ENCODE data around the gene LRRC37B.
"Not testable (repeated sequence)": the region's sequence is repeated elsewhere in the genome, so short reads cannot be mapped to it uniquely, and the experiment has no call there.

The LRRC37B gene

GRCh38 chr17:32006957-32007462 is at the start of gene LRRC37B:
TSS of gene LRRC37B (plus strand) at chr17:32007383. CDS start at chr17:32021393, 14,010 bp downstream.
- H3K27ac ChIP-seq, result peak within 1 kb of the TSS; percentile 86 to 94
- peak within 1 kb of the TSS; percentile 93 for H3K4me3 ChIP-seq
- TF ChIP-seq, protein P1, sequence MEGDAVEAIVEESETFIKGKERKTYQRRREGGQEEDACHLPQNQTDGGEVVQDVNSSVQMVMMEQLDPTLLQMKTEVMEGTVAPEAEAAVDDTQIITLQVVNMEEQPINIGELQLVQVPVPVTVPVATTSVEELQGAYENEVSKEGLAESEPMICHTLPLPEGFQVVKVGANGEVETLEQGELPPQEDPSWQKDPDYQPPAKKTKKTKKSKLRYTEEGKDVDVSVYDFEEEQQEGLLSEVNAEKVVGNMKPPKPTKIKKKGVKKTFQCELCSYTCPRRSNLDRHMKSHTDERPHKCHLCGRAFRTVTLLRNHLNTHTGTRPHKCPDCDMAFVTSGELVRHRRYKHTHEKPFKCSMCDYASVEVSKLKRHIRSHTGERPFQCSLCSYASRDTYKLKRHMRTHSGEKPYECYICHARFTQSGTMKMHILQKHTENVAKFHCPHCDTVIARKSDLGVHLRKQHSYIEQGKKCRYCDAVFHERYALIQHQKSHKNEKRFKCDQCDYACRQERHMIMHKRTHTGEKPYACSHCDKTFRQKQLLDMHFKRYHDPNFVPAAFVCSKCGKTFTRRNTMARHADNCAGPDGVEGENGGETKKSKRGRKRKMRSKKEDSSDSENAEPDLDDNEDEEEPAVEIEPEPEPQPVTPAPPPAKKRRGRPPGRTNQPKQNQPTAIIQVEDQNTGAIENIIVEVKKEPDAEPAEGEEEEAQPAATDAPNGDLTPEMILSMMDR (IDR thresholded peaks at IDR 0.05), result peak; percentile 97
- peak; percentile 88 for DNase-seq (ENCODE audit: low spot score)

- not testable (repeated sequence) for H3K4me3 ChIP-seq; H3K27ac ChIP-seq; DNase-seq (ENCODE audit: low spot score)
Observed at GRCh38 chr17:31964131-31964530, 43.1 kb upstream of the LRRC37B start.

DNA sequence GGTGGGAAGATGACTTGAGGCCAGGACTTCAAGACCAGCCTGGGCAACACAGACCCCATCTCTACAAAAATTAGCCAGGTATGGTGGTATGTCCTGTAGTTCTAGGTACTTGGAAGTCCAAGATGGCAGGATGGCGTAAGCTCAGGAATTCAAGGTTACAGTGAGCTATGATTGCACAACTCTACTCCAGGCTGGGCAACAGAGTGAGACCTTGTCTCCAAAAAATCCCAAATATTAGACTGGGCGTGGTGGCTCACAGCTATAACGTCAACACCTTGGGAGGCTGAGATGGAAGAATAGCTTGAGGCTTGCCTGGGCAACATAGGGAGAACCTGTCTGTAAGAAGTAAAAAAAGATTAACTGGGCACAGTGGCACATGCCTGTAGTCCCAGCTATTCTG is 39.5 kb upstream of the LRRC37B start:
- H3K27ac ChIP-seq, result no peak overlapping the region
- no peak for DNase-seq (ENCODE audit: low spot score)

GRCh38 chr17:31970416-31970815 is 36.8 kb upstream of the LRRC37B start:
- not testable (repeated sequence) for H3K27ac ChIP-seq; H3K4me3 ChIP-seq; DNase-seq (ENCODE audit: low spot score)

More for the DNA sequence above, 39.5 kb upstream of the LRRC37B start:
- TF ChIP-seq, protein P1 (IDR thresholded peaks at IDR 0.05), result no peak
- no peak overlapping the region for H3K4me3 ChIP-seq

DNA sequence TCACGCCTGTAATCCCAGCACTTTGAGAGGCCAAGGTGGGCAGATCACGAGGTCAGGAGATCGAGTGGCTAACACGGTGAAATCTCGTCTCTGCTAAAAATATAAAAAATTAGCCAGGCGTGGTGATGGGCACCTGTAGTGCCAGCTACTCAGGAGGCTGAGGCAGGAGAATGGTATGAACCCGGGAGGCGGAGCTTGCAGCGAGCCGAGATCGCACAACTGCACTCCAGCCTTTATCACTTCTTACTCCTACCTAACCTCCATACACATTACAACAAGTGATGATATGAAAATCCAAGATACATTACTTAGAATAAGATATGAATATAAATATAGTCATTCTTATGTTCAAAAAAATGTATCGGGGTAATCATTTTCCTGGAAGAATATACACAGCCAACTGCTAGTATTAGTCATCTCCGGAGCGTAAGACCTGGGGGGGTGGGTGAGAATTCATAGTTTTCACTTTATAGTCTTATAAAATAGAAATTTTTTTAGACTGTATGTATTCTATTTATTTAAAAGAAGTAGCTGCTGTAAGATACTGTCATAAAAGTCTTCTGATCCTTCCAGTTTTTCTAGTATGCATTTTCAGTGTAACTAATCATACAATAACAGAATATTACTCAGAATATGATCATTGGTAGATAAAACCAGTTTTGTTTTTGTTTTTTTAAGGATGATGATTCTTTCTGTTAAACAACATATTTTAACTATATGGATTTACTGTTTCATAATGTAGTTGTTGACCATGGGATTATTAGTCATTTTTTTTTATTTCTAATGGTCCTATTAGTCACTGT is 32.7 kb upstream of the LRRC37B start:
- not testable (repeated sequence) for H3K27ac ChIP-seq; DNase-seq (ENCODE audit: low spot score); H3K4me3 ChIP-seq

GRCh38 chr17:31975391-31975790 is 31.8 kb upstream of the LRRC37B start:
- not testable (repeated sequence) for H3K27ac ChIP-seq; DNase-seq (ENCODE audit: low spot score)

GRCh38 chr17:31991821-31992220 is 15.4 kb upstream of the LRRC37B start:
- DNase-seq (ENCODE audit: low spot score); H3K27ac ChIP-seq; H3K4me3 ChIP-seq: not testable (repeated sequence)

More at GRCh38 chr17:31975391-31975790, 31.8 kb upstream of the LRRC37B start:
- not testable (repeated sequence) for H3K4me3 ChIP-seq

DNA sequence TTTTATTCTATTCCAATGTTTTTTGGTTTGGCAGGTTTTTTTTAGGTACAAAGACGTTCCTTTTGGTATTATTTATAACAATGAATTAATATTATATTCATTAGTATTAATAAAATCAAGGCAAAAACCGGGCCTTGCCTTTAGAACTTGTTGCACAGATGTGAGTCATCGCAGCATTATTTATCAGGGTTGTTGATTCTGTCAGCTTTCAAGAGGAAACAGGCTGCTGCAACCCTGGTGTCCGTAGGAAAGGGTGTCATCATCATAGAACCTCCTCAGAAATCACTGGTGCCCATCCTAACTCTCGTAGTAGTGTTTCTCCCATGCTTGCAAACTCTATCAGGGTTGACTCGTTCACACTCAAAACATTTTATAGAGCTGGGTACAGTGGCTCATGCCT is 10.2 kb upstream of the LRRC37B start:
- no peak for DNase-seq (ENCODE audit: low spot score)
- Histone ChIP-seq H3K27ac (no peak overlapping the region), H3K4me3 (no peak overlapping the region)
- TF ChIP-seq, protein P1 (IDR thresholded peaks at IDR 0.05), result no peak

DNA sequence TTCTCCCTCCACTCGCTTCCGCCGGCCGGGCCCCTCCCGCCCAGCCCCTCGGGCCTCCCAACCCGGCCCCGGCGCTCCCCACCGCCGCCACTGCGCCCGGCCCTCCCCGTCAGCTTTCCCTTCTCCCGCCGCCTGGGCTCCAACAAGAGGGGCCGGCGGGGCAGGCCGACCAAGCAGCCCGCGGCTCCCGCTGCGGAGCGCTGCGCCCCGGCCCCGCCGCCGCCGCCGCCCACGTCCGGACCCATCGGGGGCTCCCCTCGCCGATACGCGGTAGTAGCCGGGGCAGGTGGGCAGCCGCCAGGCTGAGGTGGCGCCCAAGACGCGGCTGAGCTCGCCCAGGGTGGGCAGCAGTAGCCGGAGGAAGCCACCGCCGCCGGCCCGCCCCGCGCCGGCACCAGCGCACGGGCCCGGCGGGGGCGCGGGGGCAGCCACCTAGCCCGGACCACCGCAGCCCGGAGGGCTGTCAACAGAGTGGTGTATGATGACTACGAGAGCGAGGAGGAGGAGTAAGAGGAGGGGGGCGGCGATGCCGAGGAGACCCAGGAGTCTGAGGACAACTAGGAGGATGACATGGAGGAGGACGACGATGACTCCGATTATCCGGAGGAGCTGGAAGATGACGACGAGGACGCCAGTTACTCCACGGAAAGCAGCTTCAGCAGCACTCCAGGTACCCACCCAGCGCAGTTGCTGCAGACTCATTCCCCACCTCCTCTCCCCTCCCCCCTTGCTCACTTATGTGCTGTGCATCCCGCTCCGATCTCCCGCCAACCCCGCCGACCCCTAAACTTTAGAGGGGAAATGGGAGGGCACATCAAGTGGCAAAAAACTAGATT is 498 bp downstream of the LRRC37B start:
- Histone ChIP-seq H3K4me3 (peak overlapping the region; percentile 93), H3K27ac (peak overlapping the region; percentile 86 to 94)
- TF ChIP-seq, protein P1 (IDR thresholded peaks at IDR 0.05), result peak; percentile 23
- no peak for DNase-seq (ENCODE audit: low spot score)
